Esophagus muscularis mucosa (tissue), 3 donors: ENCODE results near the gene ZNF793.

ENCODE experiments used
- POLR2A ChIP-seq: fragments of 450-650 bp; IDR thresholded peaks from one replicate; pipeline ENCODE4 v1.6.1; 2017; ENCODE audit warnings: antibody characterized with exemption, moderate library complexity, mild to moderate bottlenecking, low read depth
- TF ChIP-seq, protein P1 (sequence below), 3 experiments: fragments of 200-600 bp in 2 of 3; fragments of 450-650 bp in 1 of 3; sonication (generic) in 2 of 3; IDR thresholded peaks; one replicate each; pipeline ENCODE4 v1.5.1; 2017 to 2019; ENCODE audit warnings: antibody characterized with exemption in 3 of 3, mild to moderate bottlenecking in 2 of 3, moderate library complexity in 1 of 3

DNA sequence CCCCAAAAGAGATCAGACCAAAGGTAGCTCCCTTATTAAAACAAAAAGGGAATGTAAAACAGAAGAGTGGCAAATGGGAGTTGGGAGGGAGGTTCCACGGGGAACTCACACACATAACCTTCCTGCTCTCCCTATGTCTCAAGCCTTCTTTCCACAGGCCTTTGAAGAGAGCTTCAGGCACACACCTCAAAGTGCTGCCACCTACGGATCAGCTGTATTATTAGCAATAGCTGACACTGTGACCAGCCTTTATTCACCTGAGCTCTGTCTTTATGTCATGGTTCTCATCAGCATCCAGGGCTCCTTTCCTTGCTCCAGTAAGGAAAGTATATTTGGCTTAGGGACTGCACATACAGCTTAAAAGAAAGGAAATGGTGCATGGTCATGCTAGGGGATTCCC, 76.6 kb downstream of the ZNF793 start:
- TF ChIP-seq, protein P1, sequence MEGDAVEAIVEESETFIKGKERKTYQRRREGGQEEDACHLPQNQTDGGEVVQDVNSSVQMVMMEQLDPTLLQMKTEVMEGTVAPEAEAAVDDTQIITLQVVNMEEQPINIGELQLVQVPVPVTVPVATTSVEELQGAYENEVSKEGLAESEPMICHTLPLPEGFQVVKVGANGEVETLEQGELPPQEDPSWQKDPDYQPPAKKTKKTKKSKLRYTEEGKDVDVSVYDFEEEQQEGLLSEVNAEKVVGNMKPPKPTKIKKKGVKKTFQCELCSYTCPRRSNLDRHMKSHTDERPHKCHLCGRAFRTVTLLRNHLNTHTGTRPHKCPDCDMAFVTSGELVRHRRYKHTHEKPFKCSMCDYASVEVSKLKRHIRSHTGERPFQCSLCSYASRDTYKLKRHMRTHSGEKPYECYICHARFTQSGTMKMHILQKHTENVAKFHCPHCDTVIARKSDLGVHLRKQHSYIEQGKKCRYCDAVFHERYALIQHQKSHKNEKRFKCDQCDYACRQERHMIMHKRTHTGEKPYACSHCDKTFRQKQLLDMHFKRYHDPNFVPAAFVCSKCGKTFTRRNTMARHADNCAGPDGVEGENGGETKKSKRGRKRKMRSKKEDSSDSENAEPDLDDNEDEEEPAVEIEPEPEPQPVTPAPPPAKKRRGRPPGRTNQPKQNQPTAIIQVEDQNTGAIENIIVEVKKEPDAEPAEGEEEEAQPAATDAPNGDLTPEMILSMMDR (IDR thresholded peaks at IDR 0.05): no peak
- no peak for TF ChIP-seq POLR2A
